NCI-H82 (cell line): Measurements from ENCODE around the gene STRIP1.

Experiments
- DNase-seq: peaks from one replicate; lab custom pipeline; 2025; lab: John Stamatoyannopoulos, UW

The STRIP1 gene

DNA sequence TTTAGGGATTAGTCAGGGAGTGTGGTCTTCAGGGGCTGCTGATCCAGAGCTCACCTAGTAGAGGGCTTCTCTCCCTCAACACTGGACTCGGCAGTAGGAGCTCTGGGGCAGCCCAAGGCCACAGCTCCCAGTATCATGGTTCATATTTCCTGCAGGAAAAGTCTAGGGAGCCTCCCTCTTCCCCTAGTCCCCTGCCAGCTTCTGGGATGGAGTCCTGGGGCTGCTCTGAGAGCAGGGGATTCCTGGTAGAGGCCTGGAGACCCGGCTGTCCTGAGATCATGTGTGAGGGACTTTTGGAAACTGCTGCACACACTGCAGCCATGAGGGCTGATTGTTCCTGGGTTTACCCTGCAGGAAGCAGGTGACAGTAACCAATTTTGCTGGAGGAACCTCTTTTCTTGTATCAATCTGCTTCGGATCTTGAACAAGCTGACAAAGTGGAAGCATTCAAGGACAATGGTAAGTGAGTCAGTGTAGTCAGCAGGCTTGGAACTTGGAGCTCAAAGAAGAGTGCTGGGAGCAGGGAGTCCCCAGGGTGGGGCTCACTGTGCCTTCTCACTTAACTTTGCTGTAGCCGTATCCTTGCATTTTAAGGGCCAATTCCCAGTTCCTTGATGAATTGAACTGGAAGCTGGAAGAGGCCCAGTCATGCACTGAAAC is 16.3 kb downstream of the STRIP1 start:
- DNase-seq: no peak

DNA sequence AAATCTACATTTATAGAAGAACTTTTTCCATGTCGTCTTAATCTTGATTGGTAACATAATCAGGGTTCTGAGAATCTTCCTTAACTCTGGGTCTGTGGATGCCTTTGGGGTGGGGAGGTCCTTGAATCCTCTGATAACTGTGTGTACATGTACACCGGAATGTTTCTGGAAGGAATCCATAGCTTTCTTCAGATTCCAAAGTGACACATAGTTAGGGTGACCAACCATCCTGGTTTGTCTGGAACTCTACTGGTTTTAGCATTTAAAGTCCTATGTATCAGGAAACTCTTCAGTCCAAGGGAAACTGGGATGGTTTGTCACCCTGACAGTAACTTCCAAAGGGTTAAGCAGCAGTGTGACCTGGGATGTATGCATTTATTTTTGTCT is 16.8 kb downstream of the STRIP1 start:
- DNase-seq: no peak

GRCh38 chr1:110053552-110054428 is 19.4 kb downstream of the STRIP1 start:
- peak; percentile 66 for DNase-seq

- DNase-seq: no peak
Observed at GRCh38 chr1:110055493-110056284, 21.3 kb downstream of the STRIP1 start.

DNA sequence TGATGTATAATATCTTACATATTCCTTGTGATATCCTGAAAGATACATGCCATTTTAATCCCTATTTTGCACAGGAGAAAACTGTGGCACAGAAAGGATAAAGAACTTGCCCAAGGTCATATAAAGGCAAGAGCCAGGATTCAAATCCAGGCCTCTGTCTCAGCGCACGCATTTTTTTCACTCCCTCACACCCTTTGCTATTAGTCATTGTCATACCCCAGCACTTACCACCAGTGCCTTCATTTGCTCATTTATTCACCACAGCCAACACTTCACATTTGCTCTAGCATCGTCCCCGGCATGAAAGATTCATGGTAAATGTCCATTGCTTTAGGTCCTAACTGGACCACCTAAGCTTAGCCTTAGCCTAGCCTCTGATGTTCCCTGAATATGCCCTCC is 21.9 kb downstream of the STRIP1 start:
- no peak for DNase-seq

DNA sequence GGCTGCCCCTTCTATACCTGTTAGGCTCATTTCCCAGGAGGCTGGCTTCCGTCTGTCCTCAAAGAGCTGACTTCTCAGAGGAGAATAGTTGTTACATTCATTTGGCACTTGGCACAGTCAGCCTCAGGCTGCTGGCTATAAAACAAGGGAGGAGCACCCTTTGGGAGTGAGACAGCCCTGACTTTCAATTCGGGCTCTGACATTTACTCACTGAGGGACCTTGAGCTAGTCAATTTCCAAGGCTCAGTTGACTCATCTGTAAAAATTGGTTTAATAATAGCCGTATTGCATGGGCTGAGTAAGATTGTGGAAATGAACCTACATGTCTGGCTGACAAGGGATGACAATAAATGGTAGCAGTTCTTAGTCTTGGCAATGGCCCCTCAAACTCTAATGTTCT is 22.4 kb downstream of the STRIP1 start:
- DNase-seq: no peak

DNA sequence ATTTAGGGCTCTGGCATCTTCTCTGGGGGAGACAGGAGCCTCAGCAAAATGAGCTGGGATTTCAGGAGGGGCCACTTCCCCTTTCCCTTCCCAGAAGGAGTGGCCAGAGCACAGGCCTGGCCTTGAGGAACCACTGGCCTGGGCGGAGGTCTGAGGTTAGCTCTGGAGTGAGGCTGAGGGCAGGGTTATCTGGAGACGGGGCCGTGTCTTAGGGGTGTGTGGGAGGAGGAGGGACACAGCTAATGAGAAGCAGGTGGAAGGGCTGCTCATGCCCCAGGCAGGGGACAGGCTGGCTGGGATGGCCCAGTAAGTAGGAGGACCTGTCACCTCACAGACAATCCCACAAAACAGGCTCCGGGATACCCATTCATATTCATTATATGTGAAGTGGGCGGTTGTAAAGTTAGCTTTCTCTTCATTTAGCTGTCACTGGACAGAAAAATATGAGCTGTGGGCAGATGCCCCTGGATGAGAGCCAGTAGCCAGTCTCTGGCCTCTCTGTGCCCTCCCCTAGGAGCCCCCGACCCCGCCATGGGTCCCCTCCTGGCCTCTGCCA is 23.6 kb downstream of the STRIP1 start:
- no peak for DNase-seq

DNA sequence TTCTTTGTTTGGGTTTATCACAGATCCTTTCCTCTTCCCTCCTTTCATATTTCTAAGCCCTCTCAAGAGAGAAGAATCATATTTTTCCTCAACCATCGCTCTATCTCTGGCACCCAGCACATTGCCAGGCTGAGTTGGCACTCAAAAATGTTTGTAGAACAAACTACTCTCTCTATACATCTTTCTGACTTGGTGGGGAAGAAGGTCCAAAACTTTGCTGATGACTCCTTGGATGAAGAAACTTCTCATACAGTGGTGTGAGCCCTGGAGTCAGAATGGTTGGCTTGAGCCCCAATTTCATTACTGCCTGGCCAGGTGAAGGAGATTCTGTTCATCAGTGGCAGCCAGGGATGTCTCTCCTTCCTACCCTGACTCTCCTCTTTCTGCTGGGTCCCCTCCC is 24.2 kb downstream of the STRIP1 start:
- DNase-seq: no peak

- DNase-seq: no peak
Observed at GRCh38 chr1:110059133-110059863, 24.9 kb downstream of the STRIP1 start.

GRCh38 chr1:110060034-110060661 is 25.7 kb downstream of the STRIP1 start:
- peak; percentile 76 for DNase-seq

DNA sequence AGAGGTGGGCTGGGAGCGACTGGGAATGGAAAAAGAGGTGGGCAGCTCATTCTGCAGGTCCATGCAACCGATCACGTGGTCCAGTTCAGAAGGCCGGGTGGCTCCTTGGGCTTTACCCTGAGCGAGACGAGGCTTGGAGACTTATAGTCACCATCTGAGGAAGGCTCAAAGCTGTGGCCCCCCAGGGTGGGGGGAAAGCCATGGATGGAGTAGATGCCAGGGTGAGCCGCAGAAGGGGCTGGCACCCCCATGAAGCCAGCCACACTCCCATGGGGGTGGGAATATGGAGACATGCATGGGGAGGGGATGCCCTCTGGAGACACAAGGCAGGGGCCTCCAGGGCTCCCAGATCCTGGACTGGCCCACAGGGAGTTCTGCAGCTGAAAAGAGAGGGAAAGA is 26.2 kb downstream of the STRIP1 start:
- no peak for DNase-seq

DNA sequence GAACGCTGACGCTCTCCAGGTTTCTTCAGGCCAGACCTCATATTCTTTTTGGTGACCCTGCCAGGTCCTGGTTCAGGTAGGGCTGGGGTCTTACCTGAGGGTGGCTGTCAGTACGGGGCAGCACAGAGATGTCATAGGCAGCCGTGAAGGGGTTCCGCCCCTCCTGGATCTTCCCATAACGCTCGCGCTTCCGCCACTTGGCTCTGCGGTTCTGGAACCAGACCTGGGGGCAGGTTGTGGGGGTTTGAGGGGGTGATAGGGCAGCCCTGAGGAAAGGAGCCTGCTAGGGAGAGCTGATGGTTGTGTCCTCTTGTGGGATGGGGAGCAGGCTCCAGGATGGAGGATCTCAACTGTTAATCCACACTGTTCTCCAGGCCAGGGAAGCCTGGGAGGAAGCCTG is 26.9 kb downstream of the STRIP1 start:
- DNase-seq: no peak

DNA sequence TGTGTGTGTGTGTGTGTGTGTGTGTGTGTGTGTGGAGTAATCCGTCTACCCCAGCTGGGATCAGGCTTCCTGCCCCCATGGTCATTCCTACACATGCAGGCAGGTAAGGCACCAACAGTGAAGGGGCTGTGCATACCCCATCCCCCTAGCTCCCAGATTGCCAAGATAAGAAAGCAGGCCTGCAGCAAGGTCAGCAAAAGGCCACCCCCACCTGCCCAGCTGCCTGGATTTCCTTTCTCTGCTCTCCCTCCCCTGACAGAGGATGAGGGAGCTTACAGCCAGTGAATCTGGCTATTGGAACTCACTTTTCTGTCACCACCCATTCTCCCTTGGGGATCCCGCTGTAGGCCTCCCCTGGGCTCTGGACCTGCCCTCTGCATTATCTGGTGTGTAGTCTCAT is 28.2 kb downstream of the STRIP1 start:
- no peak for DNase-seq

- no peak for DNase-seq
Observed at GRCh38 chr1:110063781-110064180, 29.4 kb downstream of the STRIP1 start.

- no peak for DNase-seq
Observed at GRCh38 chr1:110064576-110065337, 30.3 kb downstream of the STRIP1 start.

DNA sequence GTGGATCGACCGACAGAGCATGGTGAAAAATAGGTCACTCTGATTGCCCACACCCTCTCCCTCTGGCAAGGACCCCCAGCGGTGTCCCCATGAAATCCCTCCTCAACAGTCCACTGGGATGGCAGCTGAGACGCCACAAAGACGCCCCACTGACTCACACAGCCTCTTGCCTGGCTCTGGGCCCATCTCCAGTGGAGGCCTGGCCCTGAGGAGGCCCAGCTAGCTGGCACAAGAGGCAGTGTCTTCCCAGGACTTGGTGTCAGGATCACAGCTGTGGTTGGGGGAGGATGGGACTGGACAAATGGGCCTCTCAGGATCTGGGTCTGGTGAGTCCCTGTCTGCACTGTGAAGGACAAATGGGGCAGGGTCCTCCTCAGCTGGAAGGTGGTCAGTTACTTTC is 31.4 kb downstream of the STRIP1 start:
- no peak for DNase-seq

GRCh38 chr1:110067479-110067892 is 33.1 kb downstream of the STRIP1 start:
- no peak for DNase-seq

DNA sequence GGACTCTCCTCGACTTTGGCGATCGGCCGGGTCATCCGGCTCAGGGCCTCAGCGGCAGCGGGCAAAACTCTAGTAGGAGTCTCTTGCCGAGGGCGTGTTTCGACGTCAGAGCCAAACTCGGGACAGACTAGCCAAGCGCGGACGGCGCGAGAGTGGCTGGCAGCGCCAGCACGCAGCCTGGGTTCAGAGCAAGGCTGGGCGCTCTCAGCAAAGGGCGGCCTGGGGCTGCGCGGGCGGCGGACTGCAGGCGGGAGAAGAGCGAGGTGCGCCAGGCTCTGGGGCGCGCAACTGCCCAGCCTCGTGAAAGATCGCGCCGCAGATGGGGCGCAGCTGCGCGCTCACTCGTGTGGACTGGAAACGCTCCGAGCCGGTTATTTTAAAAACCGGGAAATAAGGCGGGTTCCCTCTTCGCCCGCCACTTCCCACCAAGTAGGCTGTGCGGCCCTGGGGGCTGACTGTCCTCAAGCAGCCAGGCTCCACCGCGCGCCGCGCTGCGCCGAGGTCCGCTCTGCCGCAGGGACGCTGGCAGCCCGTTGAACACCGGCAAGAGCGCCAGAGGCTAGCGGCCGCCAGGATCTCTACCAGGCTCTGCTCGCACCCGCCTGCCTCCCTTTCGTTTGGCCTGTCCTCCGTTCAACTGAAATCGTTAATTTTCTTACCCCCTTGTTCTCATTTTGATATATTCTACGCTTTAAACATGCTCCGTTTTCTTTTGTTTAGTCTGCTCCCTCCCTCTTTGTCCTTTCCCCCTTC is 33.6 kb downstream of the STRIP1 start:
- peak; percentile 41 for DNase-seq

- DNase-seq: peak; percentile 64
Observed at GRCh38 chr1:110068646-110069403, 34.4 kb downstream of the STRIP1 start.
